ENCODE measurements around the gene DNAI4.

The DNAI4 gene

DNA sequence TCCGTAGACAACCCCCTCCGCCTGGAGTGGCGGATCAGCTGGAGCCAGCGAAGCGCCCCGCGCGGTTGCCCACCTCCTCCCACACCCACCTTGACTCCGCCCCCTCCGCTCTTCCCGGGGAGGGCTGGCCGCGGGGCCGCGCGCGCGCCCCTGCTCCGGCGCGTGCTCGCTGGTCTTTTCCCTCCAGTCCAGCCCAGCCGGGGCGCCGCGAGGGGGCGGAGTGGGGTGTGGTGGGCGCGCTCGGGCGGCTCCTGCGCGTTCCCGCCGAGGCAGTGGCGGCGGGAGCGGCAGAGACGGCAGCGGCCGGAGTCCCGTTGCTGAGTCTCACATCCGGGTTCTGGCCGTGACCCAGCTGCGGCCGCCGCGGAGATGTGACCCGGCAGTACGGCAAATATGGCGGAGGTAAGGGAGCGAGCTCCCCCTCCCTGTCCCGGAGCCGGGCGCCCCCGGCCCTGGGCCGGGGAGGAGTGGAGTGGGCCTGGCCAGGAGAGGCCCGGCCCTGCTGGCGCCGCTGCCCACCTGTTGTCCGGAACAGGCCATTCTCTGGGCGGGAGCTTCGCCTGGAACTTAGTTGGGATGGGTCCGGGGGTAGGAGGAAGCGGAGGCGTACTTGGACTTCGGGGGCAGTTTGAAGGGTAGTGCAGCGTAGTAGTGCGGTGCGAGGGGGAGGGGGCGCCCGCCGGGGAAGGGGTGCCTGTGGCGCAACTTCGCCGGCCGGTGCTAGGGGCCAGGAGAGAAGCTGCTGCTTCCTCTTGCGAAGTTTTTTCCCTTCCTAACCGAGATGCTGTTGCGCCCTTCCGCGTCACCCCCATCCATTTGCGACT, 5.6 kb upstream of the DNAI4 start (continued):
- TF ChIP-seq ZNF785 (tag by site-specific recombination; IDR thresholded peaks at IDR 0.05) = no peak
- TF ChIP-seq, protein P1, sequence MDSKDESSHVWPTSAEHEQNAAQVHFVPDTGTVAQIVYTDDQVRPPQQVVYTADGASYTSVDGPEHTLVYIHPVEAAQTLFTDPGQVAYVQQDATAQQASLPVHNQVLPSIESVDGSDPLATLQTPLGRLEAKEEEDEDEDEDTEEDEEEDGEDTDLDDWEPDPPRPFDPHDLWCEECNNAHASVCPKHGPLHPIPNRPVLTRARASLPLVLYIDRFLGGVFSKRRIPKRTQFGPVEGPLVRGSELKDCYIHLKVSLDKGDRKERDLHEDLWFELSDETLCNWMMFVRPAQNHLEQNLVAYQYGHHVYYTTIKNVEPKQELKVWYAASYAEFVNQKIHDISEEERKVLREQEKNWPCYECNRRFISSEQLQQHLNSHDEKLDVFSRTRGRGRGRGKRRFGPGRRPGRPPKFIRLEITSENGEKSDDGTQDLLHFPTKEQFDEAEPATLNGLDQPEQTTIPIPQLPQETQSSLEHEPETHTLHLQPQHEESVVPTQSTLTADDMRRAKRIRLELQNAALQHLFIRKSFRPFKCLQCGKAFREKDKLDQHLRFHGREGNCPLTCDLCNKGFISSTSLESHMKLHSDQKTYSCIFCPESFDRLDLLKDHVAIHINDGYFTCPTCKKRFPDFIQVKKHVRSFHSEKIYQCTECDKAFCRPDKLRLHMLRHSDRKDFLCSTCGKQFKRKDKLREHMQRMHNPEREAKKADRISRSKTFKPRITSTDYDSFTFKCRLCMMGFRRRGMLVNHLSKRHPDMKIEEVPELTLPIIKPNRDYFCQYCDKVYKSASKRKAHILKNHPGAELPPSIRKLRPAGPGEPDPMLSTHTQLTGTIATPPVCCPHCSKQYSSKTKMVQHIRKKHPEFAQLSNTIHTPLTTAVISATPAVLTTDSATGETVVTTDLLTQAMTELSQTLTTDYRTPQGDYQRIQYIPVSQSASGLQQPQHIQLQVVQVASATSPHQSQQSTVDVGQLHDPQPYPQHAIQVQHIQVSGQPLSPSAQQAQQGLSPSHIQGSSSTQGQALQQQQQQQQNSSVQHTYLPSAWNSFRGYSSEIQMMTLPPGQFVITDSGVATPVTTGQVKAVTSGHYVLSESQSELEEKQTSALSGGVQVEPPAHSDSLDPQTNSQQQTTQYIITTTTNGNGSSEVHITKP (tag by site-specific recombination; IDR thresholded peaks at IDR 0.05) = peak; percentile 95
- TF ChIP-seq ZNF530 (tag by site-specific recombination; IDR thresholded peaks at IDR 0.05; ENCODE audit: low read depth) = no peak
- TF ChIP-seq GLIS1 (tag by site-specific recombination; IDR thresholded peaks at IDR 0.05) = 0 out of 2 replicates have a peak, but pooled peaks have one; percentile 17
- TF ChIP-seq, protein P2, sequence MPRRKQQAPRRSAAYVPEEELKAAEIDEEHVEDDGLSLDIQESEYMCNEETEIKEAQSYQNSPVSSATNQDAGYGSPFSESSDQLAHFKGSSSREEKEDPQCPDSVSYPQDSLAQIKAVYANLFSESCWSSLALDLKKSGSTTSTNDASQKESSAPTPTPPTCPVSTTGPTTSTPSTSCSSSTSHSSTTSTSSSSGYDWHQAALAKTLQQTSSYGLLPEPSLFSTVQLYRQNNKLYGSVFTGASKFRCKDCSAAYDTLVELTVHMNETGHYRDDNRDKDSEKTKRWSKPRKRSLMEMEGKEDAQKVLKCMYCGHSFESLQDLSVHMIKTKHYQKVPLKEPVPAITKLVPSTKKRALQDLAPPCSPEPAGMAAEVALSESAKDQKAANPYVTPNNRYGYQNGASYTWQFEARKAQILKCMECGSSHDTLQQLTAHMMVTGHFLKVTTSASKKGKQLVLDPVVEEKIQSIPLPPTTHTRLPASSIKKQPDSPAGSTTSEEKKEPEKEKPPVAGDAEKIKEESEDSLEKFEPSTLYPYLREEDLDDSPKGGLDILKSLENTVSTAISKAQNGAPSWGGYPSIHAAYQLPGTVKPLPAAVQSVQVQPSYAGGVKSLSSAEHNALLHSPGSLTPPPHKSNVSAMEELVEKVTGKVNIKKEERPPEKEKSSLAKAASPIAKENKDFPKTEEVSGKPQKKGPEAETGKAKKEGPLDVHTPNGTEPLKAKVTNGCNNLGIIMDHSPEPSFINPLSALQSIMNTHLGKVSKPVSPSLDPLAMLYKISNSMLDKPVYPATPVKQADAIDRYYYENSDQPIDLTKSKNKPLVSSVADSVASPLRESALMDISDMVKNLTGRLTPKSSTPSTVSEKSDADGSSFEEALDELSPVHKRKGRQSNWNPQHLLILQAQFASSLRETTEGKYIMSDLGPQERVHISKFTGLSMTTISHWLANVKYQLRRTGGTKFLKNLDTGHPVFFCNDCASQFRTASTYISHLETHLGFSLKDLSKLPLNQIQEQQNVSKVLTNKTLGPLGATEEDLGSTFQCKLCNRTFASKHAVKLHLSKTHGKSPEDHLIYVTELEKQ (tag by site-specific recombination; IDR thresholded peaks at IDR 0.05; ENCODE audit: borderline replicate concordance) = no peak; the same call in 1 of the 2 replicates
- TF ChIP-seq ZNF600 (tag by site-specific recombination; IDR thresholded peaks at IDR 0.05) = peak; percentile 89
- TF ChIP-seq, protein P3, sequence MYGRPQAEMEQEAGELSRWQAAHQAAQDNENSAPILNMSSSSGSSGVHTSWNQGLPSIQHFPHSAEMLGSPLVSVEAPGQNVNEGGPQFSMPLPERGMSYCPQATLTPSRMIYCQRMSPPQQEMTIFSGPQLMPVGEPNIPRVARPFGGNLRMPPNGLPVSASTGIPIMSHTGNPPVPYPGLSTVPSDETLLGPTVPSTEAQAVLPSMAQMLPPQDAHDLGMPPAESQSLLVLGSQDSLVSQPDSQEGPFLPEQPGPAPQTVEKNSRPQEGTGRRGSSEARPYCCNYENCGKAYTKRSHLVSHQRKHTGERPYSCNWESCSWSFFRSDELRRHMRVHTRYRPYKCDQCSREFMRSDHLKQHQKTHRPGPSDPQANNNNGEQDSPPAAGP (tag by site-specific recombination; IDR thresholded peaks at IDR 0.05) = peak; percentile 42; the same call in 1 of the 2 replicates
- TF ChIP-seq, protein P4, sequence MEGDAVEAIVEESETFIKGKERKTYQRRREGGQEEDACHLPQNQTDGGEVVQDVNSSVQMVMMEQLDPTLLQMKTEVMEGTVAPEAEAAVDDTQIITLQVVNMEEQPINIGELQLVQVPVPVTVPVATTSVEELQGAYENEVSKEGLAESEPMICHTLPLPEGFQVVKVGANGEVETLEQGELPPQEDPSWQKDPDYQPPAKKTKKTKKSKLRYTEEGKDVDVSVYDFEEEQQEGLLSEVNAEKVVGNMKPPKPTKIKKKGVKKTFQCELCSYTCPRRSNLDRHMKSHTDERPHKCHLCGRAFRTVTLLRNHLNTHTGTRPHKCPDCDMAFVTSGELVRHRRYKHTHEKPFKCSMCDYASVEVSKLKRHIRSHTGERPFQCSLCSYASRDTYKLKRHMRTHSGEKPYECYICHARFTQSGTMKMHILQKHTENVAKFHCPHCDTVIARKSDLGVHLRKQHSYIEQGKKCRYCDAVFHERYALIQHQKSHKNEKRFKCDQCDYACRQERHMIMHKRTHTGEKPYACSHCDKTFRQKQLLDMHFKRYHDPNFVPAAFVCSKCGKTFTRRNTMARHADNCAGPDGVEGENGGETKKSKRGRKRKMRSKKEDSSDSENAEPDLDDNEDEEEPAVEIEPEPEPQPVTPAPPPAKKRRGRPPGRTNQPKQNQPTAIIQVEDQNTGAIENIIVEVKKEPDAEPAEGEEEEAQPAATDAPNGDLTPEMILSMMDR (tag by site-specific recombination; IDR thresholded peaks at IDR 0.05) = peak; percentile 71
- TF ChIP-seq BCL11A (tag by site-specific recombination; IDR thresholded peaks at IDR 0.05; ENCODE audit: low read depth) = peak; percentile 86
- peak; percentile 55; the same call in 1 of the 2 replicates for TF ChIP-seq ZNF24 (tag by site-specific recombination; IDR thresholded peaks at IDR 0.05)
- TF ChIP-seq ZXDB (tag by site-specific recombination; IDR thresholded peaks at IDR 0.05) = peak; percentile 71; the same call in 1 of the 2 replicates
- peak; percentile 40; the same call in 1 of the 2 replicates for TF ChIP-seq SP7 (tag by site-specific recombination; IDR thresholded peaks at IDR 0.05)
- no peak for TF ChIP-seq WT1 (tag by site-specific recombination; IDR thresholded peaks at IDR 0.05)
- TF ChIP-seq ZNF335 (tag by site-specific recombination; conservative IDR thresholded peaks at IDR 0.05) = peak; percentile 76
- TF ChIP-seq KLF8 (tag by site-specific recombination; IDR thresholded peaks at IDR 0.05) = peak; percentile 93
- TF ChIP-seq GLIS2 (tag by site-specific recombination; IDR thresholded peaks at IDR 0.05) = 0 out of 2 replicates have a peak, but pooled peaks have one; percentile 24
- TF ChIP-seq OSR2 (tag by site-specific recombination; IDR thresholded peaks at IDR 0.05) = peak; percentile 16; the same call in 1 of the 2 replicates
- TF ChIP-seq, protein P5, sequence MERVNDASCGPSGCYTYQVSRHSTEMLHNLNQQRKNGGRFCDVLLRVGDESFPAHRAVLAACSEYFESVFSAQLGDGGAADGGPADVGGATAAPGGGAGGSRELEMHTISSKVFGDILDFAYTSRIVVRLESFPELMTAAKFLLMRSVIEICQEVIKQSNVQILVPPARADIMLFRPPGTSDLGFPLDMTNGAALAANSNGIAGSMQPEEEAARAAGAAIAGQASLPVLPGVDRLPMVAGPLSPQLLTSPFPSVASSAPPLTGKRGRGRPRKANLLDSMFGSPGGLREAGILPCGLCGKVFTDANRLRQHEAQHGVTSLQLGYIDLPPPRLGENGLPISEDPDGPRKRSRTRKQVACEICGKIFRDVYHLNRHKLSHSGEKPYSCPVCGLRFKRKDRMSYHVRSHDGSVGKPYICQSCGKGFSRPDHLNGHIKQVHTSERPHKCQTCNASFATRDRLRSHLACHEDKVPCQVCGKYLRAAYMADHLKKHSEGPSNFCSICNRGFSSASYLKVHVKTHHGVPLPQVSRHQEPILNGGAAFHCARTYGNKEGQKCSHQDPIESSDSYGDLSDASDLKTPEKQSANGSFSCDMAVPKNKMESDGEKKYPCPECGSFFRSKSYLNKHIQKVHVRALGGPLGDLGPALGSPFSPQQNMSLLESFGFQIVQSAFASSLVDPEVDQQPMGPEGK (tag by site-specific recombination; IDR thresholded peaks at IDR 0.05) = peak; percentile 93
- peak; percentile 47 for TF ChIP-seq KLF1 (tag by site-specific recombination; IDR thresholded peaks at IDR 0.05)
- TF ChIP-seq ZBTB17 (tag by site-specific recombination; IDR thresholded peaks at IDR 0.05) = peak; percentile 63
- TF ChIP-seq, protein P6, sequence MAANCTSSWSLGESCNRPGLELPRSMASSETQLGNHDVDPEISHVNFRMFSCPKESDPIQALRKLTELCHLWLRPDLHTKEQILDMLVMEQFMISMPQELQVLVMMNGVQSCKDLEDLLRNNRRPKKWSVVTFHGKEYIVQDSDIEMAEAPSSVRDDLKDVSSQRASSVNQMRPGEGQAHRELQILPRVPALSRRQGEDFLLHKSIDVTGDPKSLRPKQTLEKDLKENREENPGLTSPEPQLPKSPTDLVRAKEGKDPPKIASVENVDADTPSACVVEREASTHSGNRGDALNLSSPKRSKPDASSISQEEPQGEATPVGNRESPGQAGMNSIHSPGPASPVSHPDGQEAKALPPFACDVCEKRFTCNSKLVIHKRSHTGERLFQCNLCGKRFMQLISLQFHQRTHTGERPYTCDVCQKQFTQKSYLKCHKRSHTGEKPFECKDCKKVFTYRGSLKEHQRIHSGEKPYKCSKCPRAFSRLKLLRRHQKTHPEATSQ (tag by site-specific recombination; IDR thresholded peaks at IDR 0.05) = no peak
- TF ChIP-seq, protein P7, sequence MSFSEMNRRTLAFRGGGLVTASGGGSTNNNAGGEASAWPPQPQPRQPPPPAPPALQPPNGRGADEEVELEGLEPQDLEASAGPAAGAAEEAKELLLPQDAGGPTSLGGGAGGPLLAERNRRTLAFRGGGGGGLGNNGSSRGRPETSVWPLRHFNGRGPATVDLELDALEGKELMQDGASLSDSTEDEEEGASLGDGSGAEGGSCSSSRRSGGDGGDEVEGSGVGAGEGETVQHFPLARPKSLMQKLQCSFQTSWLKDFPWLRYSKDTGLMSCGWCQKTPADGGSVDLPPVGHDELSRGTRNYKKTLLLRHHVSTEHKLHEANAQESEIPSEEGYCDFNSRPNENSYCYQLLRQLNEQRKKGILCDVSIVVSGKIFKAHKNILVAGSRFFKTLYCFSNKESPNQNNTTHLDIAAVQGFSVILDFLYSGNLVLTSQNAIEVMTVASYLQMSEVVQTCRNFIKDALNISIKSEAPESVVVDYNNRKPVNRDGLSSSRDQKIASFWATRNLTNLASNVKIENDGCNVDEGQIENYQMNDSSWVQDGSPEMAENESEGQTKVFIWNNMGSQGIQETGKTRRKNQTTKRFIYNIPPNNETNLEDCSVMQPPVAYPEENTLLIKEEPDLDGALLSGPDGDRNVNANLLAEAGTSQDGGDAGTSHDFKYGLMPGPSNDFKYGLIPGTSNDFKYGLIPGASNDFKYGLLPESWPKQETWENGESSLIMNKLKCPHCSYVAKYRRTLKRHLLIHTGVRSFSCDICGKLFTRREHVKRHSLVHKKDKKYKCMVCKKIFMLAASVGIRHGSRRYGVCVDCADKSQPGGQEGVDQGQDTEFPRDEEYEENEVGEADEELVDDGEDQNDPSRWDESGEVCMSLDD (tag by site-specific recombination; IDR thresholded peaks at IDR 0.05) = peak; percentile 85

Measured in HEK293 (cell line).